ENCODE data around the gene NEU3.
"Not testable (repeated sequence)": the region's sequence is repeated elsewhere in the genome, so short reads cannot be mapped to it uniquely, and the experiment has no call there.

The NEU3 gene

DNA sequence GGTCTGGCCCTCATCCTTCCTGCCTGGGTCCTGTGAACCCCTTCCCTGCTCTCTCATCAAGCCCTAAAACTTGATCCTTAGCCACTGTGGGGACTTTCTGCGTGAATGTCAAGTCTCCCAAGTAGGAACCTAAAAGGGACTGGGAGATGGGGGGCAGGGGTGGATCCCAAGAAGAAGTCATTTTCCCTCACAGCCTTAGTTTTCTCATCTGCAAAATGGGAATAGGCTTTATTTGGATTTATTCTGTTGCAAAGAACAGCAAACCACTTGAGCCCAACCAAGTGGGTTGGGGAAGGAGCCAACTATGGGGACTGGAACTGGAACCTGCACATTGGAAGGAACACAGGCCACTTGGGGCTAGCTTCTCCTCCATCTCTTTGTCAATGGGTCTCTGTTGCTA is 36.8 kb downstream of the NEU3 start:
- H3K27ac Mint-ChIP-seq = no peak overlapping the region
- no peaks in the 10 kb centered on the region for H3K9me3 Mint-ChIP-seq
- no peaks in the 10 kb centered on the region for H3K27me3 Mint-ChIP-seq
- H3K4me1 Mint-ChIP-seq (ENCODE audit: low read depth) = no peaks in the 10 kb centered on the region
- H3K36me3 Mint-ChIP-seq (ENCODE audit: low read depth) = no peaks in the 10 kb centered on the region
- no peak overlapping the region for H3K4me3 Mint-ChIP-seq
- intact Hi-C loops (cut with micrococcal nuclease) = no loop called here

DNA sequence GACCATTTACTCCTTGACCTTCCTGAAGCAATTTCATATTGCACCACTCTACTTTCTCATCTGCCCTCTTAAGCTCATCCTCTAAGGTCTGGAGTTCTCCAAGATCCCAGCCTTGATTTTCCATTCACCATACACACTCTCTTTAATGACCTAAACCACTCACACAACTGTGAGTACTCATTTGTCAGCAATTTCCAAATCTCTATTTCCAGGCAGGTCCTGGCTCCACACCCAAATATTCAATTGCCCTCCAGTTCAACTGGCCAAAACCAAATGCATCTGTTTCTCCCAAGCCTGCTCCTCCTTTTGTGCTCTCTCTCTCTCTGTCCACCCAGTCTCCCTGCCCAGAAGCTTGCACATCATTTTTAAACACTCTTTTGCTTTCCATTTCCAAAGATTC is 39.6 kb downstream of the NEU3 start:
- H3K27ac Mint-ChIP-seq = no peak overlapping the region
- no peaks in the 10 kb centered on the region for H3K9me3 Mint-ChIP-seq
- peaks cover 10% of the 10 kb centered on the region for H3K4me1 Mint-ChIP-seq (ENCODE audit: low read depth)
- no peaks in the 10 kb centered on the region for H3K27me3 Mint-ChIP-seq
- H3K36me3 Mint-ChIP-seq (ENCODE audit: low read depth) = no peaks in the 10 kb centered on the region
- no peak overlapping the region for H3K4me3 Mint-ChIP-seq
- intact Hi-C loops (cut with micrococcal nuclease) = no loop called here

DNA sequence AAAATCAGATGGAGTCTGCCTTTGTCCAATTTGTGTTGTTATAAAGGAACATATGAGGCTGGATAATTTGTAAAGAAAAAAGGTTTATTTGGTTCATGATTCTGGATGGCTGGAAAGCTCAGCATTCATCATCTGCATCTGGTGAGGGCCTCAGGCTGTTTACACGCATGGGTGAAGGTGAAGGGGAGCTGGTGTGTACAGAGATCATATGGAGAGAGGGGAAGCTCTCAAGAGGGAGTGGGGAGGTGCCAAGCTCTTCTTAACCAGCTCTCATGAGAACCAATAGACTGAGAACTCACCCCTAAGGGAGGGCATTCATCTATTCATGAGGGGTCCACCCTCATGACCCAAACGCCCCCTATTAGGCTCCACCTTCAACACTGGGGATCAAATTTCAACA is 40.0 kb downstream of the NEU3 start:
- intact Hi-C loops (cut with micrococcal nuclease) = no loop called here

DNA sequence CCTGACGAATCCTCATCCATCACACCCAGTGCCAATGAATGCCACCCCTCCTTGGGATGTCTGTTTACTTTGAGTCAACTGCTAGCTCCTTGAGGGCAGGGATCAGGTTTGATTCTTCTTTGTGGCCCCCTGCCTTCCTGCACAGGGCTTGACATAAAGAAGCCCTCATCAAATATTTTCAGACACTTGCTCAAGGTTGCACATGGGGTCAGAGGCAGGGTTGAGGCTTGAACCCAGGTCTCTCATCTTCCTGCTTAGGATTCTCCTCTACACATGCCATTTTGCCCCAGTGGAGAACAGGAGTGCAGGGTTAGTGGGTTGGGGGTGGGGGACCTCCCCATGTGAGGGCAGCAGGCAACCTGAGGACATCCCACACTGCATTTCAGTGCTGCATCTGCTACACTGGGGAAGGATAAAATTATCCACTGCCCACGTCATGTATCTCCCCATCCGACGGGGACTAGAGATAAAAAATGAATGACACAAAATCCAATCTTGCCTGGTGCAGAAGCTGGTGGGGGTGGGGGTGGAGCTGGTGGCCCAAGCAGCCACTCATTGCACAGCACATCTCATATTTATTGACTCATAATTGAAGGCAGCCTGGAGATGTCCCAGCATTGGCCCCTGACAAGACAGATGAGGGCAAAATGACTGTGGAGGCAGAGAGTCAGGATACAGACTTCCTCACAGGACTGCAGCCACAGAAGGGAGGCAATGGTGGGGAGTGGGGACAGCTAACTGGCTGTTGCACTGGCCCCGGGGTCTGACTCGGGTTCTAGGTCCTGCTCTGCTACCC is 41.3 kb downstream of the NEU3 start:
- Mint-ChIP-seq H3K27ac (no peak overlapping the region), H3K27me3 (no peaks in the 10 kb centered on the region), H3K4me3 (no peak overlapping the region), H3K9me3 (no peaks in the 10 kb centered on the region), H3K36me3 (ENCODE audit: low read depth) (no peaks in the 10 kb centered on the region), H3K4me1 (ENCODE audit: low read depth) (peaks cover 10% of the 10 kb centered on the region)
- intact Hi-C loops (cut with micrococcal nuclease) = no loop called here

More for the DNA sequence above, 40.0 kb downstream of the NEU3 start:
- H3K27me3 Mint-ChIP-seq = no peaks in the 10 kb centered on the region
- H3K4me3 Mint-ChIP-seq = no peak overlapping the region
- no peak overlapping the region for H3K27ac Mint-ChIP-seq
- peaks cover 10% of the 10 kb centered on the region for H3K4me1 Mint-ChIP-seq (ENCODE audit: low read depth)
- H3K9me3 Mint-ChIP-seq = no peaks in the 10 kb centered on the region
- H3K36me3 Mint-ChIP-seq (ENCODE audit: low read depth) = no peaks in the 10 kb centered on the region

DNA sequence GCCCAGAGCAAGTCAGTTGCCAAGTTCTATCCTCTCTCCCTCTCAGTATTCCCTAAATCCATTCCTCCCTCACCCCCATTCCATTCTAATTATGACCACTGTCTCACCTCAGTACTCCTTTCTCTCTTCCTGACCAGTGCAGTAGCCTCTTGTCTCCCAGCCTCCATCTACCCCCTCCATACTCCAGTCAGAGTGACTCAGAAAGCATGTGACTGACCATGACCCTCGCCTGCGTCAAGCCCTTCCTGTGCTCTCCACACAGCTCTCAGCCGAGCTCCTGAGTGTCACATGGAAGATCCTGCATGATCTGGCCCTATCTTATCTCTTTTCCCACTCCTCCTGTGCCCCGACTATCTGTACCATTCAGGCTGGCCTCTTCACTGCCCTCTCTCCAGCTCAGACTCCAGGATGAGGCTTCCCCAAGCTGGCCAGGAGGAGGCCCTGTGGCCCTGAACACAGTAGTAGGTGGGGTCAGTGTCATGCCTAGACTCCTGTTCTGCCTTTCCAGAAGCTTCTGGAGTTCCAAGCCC is 42.6 kb downstream of the NEU3 start:
- H3K27ac Mint-ChIP-seq = peak overlapping the region; percentile 16
- H3K36me3 Mint-ChIP-seq (ENCODE audit: low read depth) = no peaks in the 10 kb centered on the region
- no peak overlapping the region for H3K4me3 Mint-ChIP-seq
- peaks cover 10% of the 10 kb centered on the region for H3K4me1 Mint-ChIP-seq (ENCODE audit: low read depth)
- H3K9me3 Mint-ChIP-seq = no peaks in the 10 kb centered on the region
- no peaks in the 10 kb centered on the region for H3K27me3 Mint-ChIP-seq
- intact Hi-C loops (cut with micrococcal nuclease) = no loop called here

DNA sequence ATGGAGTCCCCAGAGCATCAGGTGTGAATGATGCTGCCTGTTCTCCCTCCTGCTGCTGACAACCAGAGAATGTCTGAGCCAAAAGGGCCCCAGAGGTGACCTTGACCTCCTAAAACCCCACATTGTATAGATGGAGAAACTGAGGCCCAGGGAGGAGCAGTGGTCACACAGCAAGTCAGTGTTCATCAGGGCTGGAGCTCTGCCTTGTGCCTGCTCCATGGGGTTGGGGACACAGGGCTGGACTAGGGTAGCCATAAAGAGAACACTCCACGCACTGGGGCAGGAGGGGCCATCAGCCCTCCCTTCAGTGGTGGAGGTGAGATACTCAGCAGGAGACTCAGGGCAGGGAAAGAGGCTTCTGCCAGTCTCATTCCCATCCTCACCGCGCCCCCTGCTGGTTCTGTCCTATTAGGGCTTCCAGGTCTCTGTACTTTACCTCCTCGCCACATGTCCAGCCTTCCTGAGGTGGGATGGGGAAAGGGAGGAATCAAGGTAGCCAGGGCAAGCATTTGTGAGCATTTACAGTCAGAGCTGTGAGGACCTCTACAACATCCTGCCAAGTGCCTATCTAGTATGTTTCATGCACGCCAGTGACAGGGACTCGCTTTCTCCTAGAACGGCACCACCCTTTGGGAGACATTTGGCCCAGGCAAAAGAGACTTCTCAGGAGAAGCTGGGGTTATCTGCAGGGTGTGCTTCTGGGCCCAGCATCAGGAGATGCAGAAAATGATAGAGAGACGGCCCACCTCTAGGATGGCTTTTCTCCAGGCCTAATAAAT is 43.2 kb downstream of the NEU3 start:
- intact Hi-C loops (cut with micrococcal nuclease) = loop anchor here (1.0 kb wide), 1 partner anchor 103 kb away; no protein-coding TSS in a partner anchor
- peak overlapping the region; percentile 16 for H3K27ac Mint-ChIP-seq
- no peaks in the 10 kb centered on the region for H3K36me3 Mint-ChIP-seq (ENCODE audit: low read depth)
- no peak overlapping the region for H3K4me3 Mint-ChIP-seq
- H3K4me1 Mint-ChIP-seq (ENCODE audit: low read depth) = peaks cover 10% of the 10 kb centered on the region
- H3K9me3 Mint-ChIP-seq = no peaks in the 10 kb centered on the region
- H3K27me3 Mint-ChIP-seq = no peaks in the 10 kb centered on the region

DNA sequence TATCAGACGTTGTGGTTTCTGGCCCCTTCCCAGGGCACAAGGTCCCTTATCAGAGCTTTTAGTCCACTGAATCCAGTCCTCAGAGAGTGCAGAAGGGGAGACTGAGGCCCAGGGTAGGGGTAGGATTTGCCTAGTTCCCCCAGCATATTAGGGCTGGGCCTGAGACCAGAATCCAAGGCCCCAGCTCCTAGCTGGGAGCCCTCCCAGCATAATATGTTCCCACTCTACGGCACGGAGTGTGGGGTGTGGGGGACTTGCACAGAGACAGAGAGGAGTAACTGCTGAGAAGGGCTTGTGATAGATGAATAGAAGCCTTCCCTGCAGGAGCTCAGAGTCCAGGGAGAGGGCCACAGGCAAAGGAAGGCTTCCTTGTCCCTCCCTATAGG is 43.8 kb downstream of the NEU3 start:
- Mint-ChIP-seq H3K27ac (no peak overlapping the region), H3K36me3 (ENCODE audit: low read depth) (no peaks in the 10 kb centered on the region), H3K27me3 (no peaks in the 10 kb centered on the region), H3K9me3 (no peaks in the 10 kb centered on the region), H3K4me3 (no peak overlapping the region), H3K4me1 (ENCODE audit: low read depth) (peaks cover 10% of the 10 kb centered on the region)
- intact Hi-C loops (cut with micrococcal nuclease) = loop anchor here (1.0 kb wide), 1 partner anchor 103 kb away; no protein-coding TSS in a partner anchor

DNA sequence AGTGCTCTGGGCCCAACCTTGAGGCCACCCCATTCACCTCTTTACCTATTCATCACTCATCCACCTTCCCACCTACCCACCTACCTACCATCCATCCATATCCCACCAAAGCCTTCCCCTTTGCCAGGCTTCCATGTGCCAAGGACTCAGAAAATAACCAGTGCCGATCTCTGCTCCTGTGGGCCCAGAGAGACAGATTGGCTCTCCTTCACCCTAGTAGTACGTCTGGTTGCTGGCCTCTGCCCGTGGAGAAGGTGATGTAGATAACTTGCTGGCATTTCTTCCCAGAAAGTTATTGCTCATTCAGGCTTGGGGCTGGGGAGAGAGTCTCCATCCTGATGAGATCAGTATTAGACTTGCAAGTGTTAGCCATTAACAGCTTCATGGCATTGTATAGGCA is 45.2 kb downstream of the NEU3 start:
- no peaks in the 10 kb centered on the region for H3K9me3 Mint-ChIP-seq
- no peaks in the 10 kb centered on the region for H3K27me3 Mint-ChIP-seq
- H3K27ac Mint-ChIP-seq = no peak overlapping the region
- no peak overlapping the region for H3K4me3 Mint-ChIP-seq
- intact Hi-C loops (cut with micrococcal nuclease) = no loop called here
- H3K36me3 Mint-ChIP-seq (ENCODE audit: low read depth) = no peaks in the 10 kb centered on the region
- H3K4me1 Mint-ChIP-seq (ENCODE audit: low read depth) = peaks cover 10% of the 10 kb centered on the region

DNA sequence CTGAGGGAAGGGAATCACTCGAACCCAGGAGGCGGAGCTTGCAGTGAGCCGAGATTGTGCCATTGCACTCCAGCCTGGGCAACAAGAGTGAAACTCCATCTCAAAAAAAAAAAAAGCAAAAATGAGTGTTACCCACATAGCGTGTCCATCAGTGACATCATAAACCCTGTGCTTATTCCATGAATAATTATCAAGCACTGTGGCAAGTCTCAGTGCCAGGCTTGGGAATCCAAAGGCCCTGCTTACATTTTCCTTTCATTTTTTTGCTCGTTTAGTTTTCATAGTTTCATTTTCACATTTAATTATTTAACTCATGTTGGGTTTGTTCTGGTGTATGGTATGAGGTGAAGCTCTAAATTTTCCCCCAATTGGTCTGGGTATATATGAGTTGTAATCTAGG is 46.5 kb downstream of the NEU3 start:
- no peaks in the 10 kb centered on the region for H3K27me3 Mint-ChIP-seq
- no peaks in the 10 kb centered on the region for H3K9me3 Mint-ChIP-seq
- H3K36me3 Mint-ChIP-seq (ENCODE audit: low read depth) = no peaks in the 10 kb centered on the region
- intact Hi-C loops (cut with micrococcal nuclease) = no loop called here
- no peak overlapping the region for H3K27ac Mint-ChIP-seq
- peaks cover 10% of the 10 kb centered on the region for H3K4me1 Mint-ChIP-seq (ENCODE audit: low read depth)
- H3K4me3 Mint-ChIP-seq = no peak overlapping the region

DNA sequence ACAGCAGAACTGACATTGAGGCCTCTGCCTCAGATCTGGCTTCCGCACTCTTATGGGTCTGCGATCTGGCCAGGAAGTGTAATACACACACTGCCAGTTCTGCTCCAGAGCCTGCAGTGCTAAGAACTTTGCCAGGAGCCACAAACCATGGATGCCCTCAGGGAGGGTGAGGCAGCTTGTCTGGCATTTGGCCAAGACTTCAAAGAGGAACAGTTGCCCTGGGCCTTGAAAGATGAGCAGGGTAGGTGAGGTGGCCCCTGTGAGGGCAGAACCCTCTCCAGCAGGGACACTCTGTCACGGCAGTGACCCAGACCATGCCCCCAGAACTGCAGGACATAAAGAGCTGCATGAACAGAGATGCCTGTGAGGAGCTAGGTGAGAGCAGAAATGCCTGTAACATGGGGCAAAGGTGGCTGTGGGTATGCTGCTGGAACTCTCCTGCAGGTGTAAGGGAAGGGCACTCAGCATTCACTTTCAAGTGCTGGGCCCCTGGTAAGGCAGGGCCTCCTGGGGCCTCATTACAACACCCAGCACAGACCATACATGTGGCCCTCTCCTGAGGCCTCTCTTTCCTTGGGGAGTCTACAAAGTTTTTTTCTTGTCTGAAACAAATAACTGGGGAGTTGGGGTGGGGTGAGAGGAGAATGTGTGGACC is 47.3 kb downstream of the NEU3 start:
- peaks cover 8% of the 10 kb centered on the region for H3K4me1 Mint-ChIP-seq (ENCODE audit: low read depth)
- H3K36me3 Mint-ChIP-seq (ENCODE audit: low read depth) = no peaks in the 10 kb centered on the region
- no peaks in the 10 kb centered on the region for H3K9me3 Mint-ChIP-seq
- H3K4me3 Mint-ChIP-seq = no peak overlapping the region
- peaks cover 4% of the 10 kb centered on the region for H3K27me3 Mint-ChIP-seq
- no peak overlapping the region for H3K27ac Mint-ChIP-seq
- intact Hi-C loops (cut with micrococcal nuclease) = no loop called here

DNA sequence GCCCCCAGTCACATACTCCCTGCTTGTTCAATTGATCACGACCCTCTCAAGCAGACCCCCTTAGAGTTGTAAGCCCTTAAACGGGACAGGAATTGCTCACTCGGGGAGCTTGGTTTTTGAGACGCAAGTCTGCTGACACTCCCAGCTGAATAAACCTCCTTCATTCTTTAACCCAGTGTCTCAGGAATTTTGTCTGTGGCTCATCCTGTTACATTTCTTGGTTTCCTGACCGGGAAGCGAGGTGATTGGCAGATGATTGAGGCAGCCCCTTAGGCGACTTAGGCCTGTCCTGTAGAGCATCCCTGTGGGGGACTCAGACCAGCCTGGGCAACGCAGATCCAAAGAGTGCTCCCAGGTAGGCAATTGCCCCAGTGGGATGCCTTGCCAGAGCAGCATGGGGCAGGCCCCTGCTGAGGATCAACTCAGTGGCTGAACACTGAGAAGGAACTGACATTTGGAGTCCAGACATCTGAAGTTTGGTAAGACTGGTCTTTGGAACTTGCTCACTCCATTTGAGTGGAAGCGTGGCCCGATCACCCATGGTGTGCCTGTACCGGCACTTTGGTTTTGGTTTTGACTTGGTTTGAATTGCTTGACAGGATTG is 51.5 kb downstream of the NEU3 start:
- intact Hi-C loops (cut with micrococcal nuclease) = no loop called here
- Mint-ChIP-seq H3K4me1 (ENCODE audit: low read depth) (no peaks in the 10 kb centered on the region), H3K36me3 (ENCODE audit: low read depth) (no peaks in the 10 kb centered on the region), H3K4me3 (no peak overlapping the region), H3K27ac (no peak overlapping the region), H3K27me3 (peaks cover 9% of the 10 kb centered on the region), H3K9me3 (no peaks in the 10 kb centered on the region)

DNA sequence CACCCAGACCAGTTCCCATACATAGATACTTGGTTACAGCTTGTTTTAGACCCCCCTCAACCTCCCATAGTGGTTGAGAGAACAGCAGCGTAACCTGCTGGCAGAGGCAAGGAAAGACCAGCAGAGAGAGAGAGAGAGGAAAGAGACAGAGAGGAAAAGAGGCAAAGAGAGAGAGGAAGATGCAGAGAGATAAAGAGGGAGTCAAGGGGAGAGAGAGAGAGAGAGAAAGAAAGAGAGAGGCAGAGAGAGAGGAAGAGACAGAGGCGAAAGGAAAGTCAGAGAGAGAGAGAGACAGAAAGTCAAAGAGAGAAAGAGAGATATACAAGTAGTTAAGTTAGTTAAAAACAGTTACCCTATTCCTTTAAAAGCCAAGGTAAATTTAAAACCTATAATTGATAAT is 52.5 kb downstream of the NEU3 start:
- Mint-ChIP-seq H3K4me3 (no peak overlapping the region), H3K27me3 (peaks cover 9% of the 10 kb centered on the region), H3K9me3 (no peaks in the 10 kb centered on the region), H3K4me1 (ENCODE audit: low read depth) (no peaks in the 10 kb centered on the region), H3K27ac (no peak overlapping the region), H3K36me3 (ENCODE audit: low read depth) (no peaks in the 10 kb centered on the region)
- intact Hi-C loops (cut with micrococcal nuclease) = no loop called here

DNA sequence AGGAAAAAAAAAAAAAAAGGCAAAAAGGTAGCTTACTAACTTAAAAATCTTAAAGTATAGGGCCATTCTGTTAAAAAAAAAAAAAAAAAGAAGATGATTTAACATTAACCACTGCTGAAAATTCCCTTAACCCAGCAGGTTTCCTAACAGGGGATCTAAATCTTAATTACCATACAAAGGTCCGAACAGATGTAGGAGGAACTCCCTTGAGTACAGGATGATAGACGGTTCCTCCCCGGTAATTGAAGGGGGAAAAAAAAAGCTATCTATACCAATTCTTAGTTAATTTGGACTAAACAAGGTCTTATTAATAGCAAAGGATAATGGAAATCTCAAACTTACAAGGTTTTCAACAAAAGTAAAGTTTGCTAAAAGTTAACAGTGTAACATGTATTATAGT is 53.1 kb downstream of the NEU3 start:
- H3K9me3 Mint-ChIP-seq; H3K36me3 Mint-ChIP-seq (ENCODE audit: low read depth); H3K4me1 Mint-ChIP-seq (ENCODE audit: low read depth); H3K4me3 Mint-ChIP-seq; H3K27ac Mint-ChIP-seq; H3K27me3 Mint-ChIP-seq; intact Hi-C loops (cut with micrococcal nuclease): not testable (repeated sequence)

Data from dendritic cell treated with granulocyte-macrophage colony-stimulating factor and Interleukin-4, amounts not matched to agents 40 ng/mL and 50 ng/mL, for 4 days (primary cell).